ENCODE data around the gene ANKRD2. TPM values are rescaled to one million over a fixed set of nuclear protein-coding genes. Genes with fewer than 3 reads are reported as not detected.
A peak's percentile ranks its signal among the peaks of the same experiment; 100 is the strongest.

Gene ANKRD2
- total and polyA plus RNA-seq, 7 donors = 254 to 5,473 (median 2,026) TPM

GRCh38 chr10:97539523-97540200, 32.9 kb upstream of the ANKRD2 start:
- TF ChIP-seq CTCF (IDR thresholded peaks at IDR 0.05) = no peak
- no peaks in the 10 kb centered on the region for H3K36me3 ChIP-seq (ENCODE audit: insufficient read depth in 1 of 2, low read depth in 1 of 2)
- DNase-seq = peak; percentile 66 to 79
- intact Hi-C loops (cut with DNase I) = loop anchor here in 1 of 2 donors (5.0 kb wide), 1 partner anchor 37 kb away; no protein-coding TSS in a partner anchor
- 58 to 61% (median 61%) methylated on average over 6 of the region's 6 CpGs for WGBS, 3 donors
- H3K4me1 ChIP-seq = peaks cover 48% of the 10 kb centered on the region
- H3K27me3 ChIP-seq (ENCODE audit: insufficient read depth in 3 of 3, low read length in 2 of 3) = no peaks in the 10 kb centered on the region
- ATAC-seq = peak in 1 of 4 donors; percentile 25
- peak overlapping the region; percentile 93 for H3K27ac ChIP-seq
- no peak overlapping the region for H3K4me3 ChIP-seq
- H3K9me3 ChIP-seq = no peaks in the 10 kb centered on the region

GRCh38 chr10:97540669-97541500, 31.7 kb upstream of the ANKRD2 start:
- no peak for TF ChIP-seq CTCF (IDR thresholded peaks at IDR 0.05)
- ATAC-seq = peak in 3 of 4 donors; percentile 5 to 34 (median 17)
- Histone ChIP-seq H3K4me1 (peaks cover 48% of the 10 kb centered on the region), H3K27ac (peak overlapping the region; percentile 93), H3K27me3 (ENCODE audit: insufficient read depth in 3 of 3, low read length in 2 of 3) (no peaks in the 10 kb centered on the region), H3K36me3 (ENCODE audit: insufficient read depth in 1 of 2, low read depth in 1 of 2) (no peaks in the 10 kb centered on the region), H3K9me3 (no peaks in the 10 kb centered on the region), H3K4me3 (no peak overlapping the region)
- 52 to 74% (median 57%) methylated on average over 14 of the region's 14 CpGs for WGBS, 3 donors
- peak in 1 of 2 donors; percentile 48 for DNase-seq
- intact Hi-C loops (cut with DNase I) = loop anchor here in 1 of 2 donors (5.0 kb wide), 1 partner anchor 39 kb away; no protein-coding TSS in a partner anchor

- Histone ChIP-seq H3K27me3 (ENCODE audit: insufficient read depth in 3 of 3, low read length in 2 of 3) (no peaks in the 10 kb centered on the region), H3K4me3 (no peak overlapping the region), H3K36me3 (ENCODE audit: insufficient read depth in 1 of 2, low read depth in 1 of 2) (no peaks in the 10 kb centered on the region), H3K27ac (peak overlapping the region; percentile 93), H3K4me1 (peaks cover 58% of the 10 kb centered on the region), H3K9me3 (no peaks in the 10 kb centered on the region)
- intact Hi-C loops (cut with DNase I) = loop anchor here in 1 of 2 donors (5.0 kb wide), 1 partner anchor 40 kb away; no protein-coding TSS in a partner anchor
- DNase-seq (peak; percentile 72 to 83), ATAC-seq (peak; percentile 74 to 82 (median 76))
- WGBS, 3 donors = 45 to 58% (median 51%) methylated on average over 9 of the region's 9 CpGs
- no peak for TF ChIP-seq CTCF (IDR thresholded peaks at IDR 0.05)
These were observed 30.2 kb upstream of the ANKRD2 start for GRCh38 chr10:97542169-97543024.

GRCh38 chr10:97543025-97543546, 29.5 kb upstream of the ANKRD2 start:
- H3K36me3 ChIP-seq (ENCODE audit: insufficient read depth in 1 of 2, low read depth in 1 of 2) = no peaks in the 10 kb centered on the region
- H3K4me1 ChIP-seq = peaks cover 62% of the 10 kb centered on the region
- H3K9me3 ChIP-seq = no peaks in the 10 kb centered on the region
- H3K27ac ChIP-seq = peak overlapping the region; percentile 93
- peak; percentile 87 to 89 for DNase-seq
- no peaks in the 10 kb centered on the region for H3K27me3 ChIP-seq (ENCODE audit: insufficient read depth in 3 of 3, low read length in 2 of 3)
- no peak overlapping the region for H3K4me3 ChIP-seq
- peak; percentile 89 to 94 (median 89) for ATAC-seq
- no peak for TF ChIP-seq CTCF (IDR thresholded peaks at IDR 0.05)
- intact Hi-C loops (cut with DNase I) = loop anchor here in 1 of 2 donors (5.0 kb wide), 1 partner anchor 41 kb away; no protein-coding TSS in a partner anchor
- 35 to 37% (median 36%) methylated on average over 10 of the region's 10 CpGs for WGBS, 3 donors
